Endothelial cell of umbilical vein (primary cell): ENCODE data around the gene ZSWIM6. TPM values are rescaled to one million over a fixed set of nuclear protein-coding genes. Genes with fewer than 3 reads are reported as not detected.

Experiments used
- BruUV-seq: library from RNA; stranded (reverse); fragments of 400-500 nt; replicated peaks from 2 replicates; lab custom pipeline; 2021; lab: Mats Ljungman, UMichigan
- CTCF ChIA-PET: fragments of 300-600, 350-600 bp; sonication (Branson Sonifier 250); formaldehyde crosslinking; loops from one replicate; lab custom pipeline; 2021; ENCODE audit warnings: antibody characterized with exemption, inconsistent platforms; lab: Charles Lee
- POLR2A ChIA-PET: fragments of 300-600, 350-600 bp; sonication (Branson Sonifier 250); formaldehyde crosslinking; loops from one replicate; lab custom pipeline; 2021; ENCODE audit warnings: antibody characterized with exemption, inconsistent platforms; lab: Charles Lee
- DNase-seq: peaks from one replicate; pipeline ENCODE4 v3.0.0-alpha.2; 2011; ENCODE audit warnings: low read depth, low spot score
- FAIRE-seq: peaks from 2 replicates; lab custom pipeline; 2011; peaks lifted over from hg19 to GRCh38; lab: Jason Lieb, UNC
- H2AFZ ChIP-seq: 2 replicates; pipeline ENCODE4 v1.6.0; 2012; ENCODE audit warnings: low read depth, low read length, control low read depth, inconsistent platforms
- H3K27ac ChIP-seq: 2 replicates; pipeline ENCODE4 v1.5.1; 2011; ENCODE audit warnings: low read depth, mild to moderate bottlenecking, control low read depth, low read length, moderate library complexity; ENCODE audit not compliant: insufficient read depth
- H3K27me3 ChIP-seq, 2 experiments: 2 replicates each; pipeline versions ENCODE4 v1.6.0 to v1.6.1; 2011; ENCODE audit warnings: low read length in 2 of 2, mixed read lengths in 1 of 2; ENCODE audit not compliant: control insufficient read depth in 2 of 2, insufficient read depth in 2 of 2
- H3K36me3 ChIP-seq, 2 experiments: 2 replicates in 1 of 2; 3 replicates in 1 of 2; pipeline ENCODE4 v1.5.1; 2011; ENCODE audit warnings: low read length in 2 of 2, mild to moderate bottlenecking in 1 of 2, moderate library complexity in 1 of 2; ENCODE audit not compliant: control insufficient read depth in 2 of 2, insufficient read depth in 2 of 2; ENCODE audit errors: extremely low read depth in 1 of 2
- H3K4me1 ChIP-seq: 3 replicates; pipeline ENCODE4 v1.5.1; 2011; ENCODE audit warnings: mild to moderate bottlenecking, low read length; ENCODE audit not compliant: control insufficient read depth, insufficient read depth; ENCODE audit errors: extremely low read depth
- H3K4me2 ChIP-seq: 2 replicates; pipeline ENCODE4 v1.6.1; 2011; ENCODE audit warnings: low read length, control low read depth, mixed read lengths; ENCODE audit not compliant: insufficient read depth
- H3K4me3 ChIP-seq, 3 experiments: fragments of 200-600 bp in 1 of 3; sonication (generic), shearing (Covaris generic) in 1 of 3; replicated peaks in 1 of 3; 2 replicates each; pipeline ENCODE4 v1.5.1; 2011 to 2016; ENCODE audit warnings: control low read depth in 3 of 3, low read length in 3 of 3, mild to moderate bottlenecking in 2 of 3, inconsistent platforms in 1 of 3, low read depth in 1 of 3, moderate library complexity in 1 of 3; ENCODE audit not compliant: insufficient read depth in 1 of 3
- H3K79me2 ChIP-seq: 2 replicates; pipeline ENCODE4 v1.6.0; 2012; ENCODE audit warnings: low read length, inconsistent platforms; ENCODE audit not compliant: control insufficient read depth, insufficient read depth
- H3K9ac ChIP-seq: replicated peaks from 2 replicates; pipeline ENCODE3; 2011; ENCODE audit warnings: low read length, control low read depth; ENCODE audit not compliant: insufficient read depth; ENCODE audit errors: extremely low read depth
- H3K9me1 ChIP-seq: replicated peaks from 3 replicates; pipeline ENCODE4 v1.6.0; 2011; ENCODE audit warnings: mild to moderate bottlenecking, low read length; ENCODE audit not compliant: control insufficient read depth, insufficient read depth; ENCODE audit errors: extremely low read depth
- H3K9me3 ChIP-seq: replicated peaks from 2 replicates; pipeline ENCODE4 v1.5.1; 2012; ENCODE audit warnings: low read length, inconsistent platforms; ENCODE audit not compliant: control insufficient read depth, insufficient read depth
- H4K20me1 ChIP-seq: replicated peaks from 2 replicates; pipeline ENCODE3; 2011; ENCODE audit warnings: mild to moderate bottlenecking, low read length; ENCODE audit not compliant: control insufficient read depth, insufficient read depth; ENCODE audit errors: extremely low read depth
- CTCF ChIP-seq, 2 donors: IDR thresholded peaks; 1 replicate in 1 of 2; 2 replicates in 1 of 2; pipeline ENCODE4 v1.5.1; 2011; ENCODE audit warnings: low read length in 2 of 2, mild to moderate bottlenecking in 2 of 2, moderate library complexity in 2 of 2, control low read depth in 1 of 2, inconsistent platforms in 1 of 2, low read depth in 1 of 2; ENCODE audit not compliant: insufficient read depth in 1 of 2; ENCODE audit errors: extremely low read depth in 1 of 2
- EZH2 ChIP-seq: IDR thresholded peaks from 2 replicates; pipeline ENCODE4 v1.6.1; 2012; ENCODE audit warnings: borderline replicate concordance, low read depth, mild to moderate bottlenecking, moderate library complexity, low read length, inconsistent platforms; ENCODE audit not compliant: severe bottlenecking
- FOS ChIP-seq: IDR thresholded peaks from 2 replicates; pipeline ENCODE4 v1.6.1; 2011; ENCODE audit warnings: mild to moderate bottlenecking, low read length, moderate library complexity, borderline replicate concordance; ENCODE audit not compliant: insufficient read depth
- GATA2 ChIP-seq: IDR thresholded peaks from 2 replicates; pipeline ENCODE4 v1.7.0; 2011; ENCODE audit warnings: low read depth, mild to moderate bottlenecking, moderate library complexity, mixed read lengths, low read length; ENCODE audit not compliant: insufficient read length, insufficient read depth
- JUN ChIP-seq: IDR thresholded peaks from 2 replicates; pipeline ENCODE4 v1.6.1; 2011; ENCODE audit warnings: borderline replicate concordance, low read depth; ENCODE audit not compliant: insufficient read length, insufficient read depth
- MAX ChIP-seq: IDR thresholded peaks from 2 replicates; pipeline ENCODE4 v1.6.1; 2011; ENCODE audit not compliant: insufficient read depth, insufficient read length
- MYC ChIP-seq: IDR thresholded peaks from one replicate; pipeline ENCODE4 v1.6.1; 2011; ENCODE audit warnings: mild to moderate bottlenecking, low read depth, low read length
- POLR2A ChIP-seq: IDR thresholded peaks from 2 replicates; pipeline ENCODE4 v1.6.1; 2012; ENCODE audit warnings: low read depth, mild to moderate bottlenecking, control low read depth, low read length
- dilution Hi-C: fragments of 300-500 bp; cut with MboI; formaldehyde crosslinking; loops from one replicate; pipeline ENCODE4 v1.15.0; 2019; ENCODE audit warnings: low sequenced_read_pairs; ENCODE audit not compliant: extremely low pct_ligation_motif_present
- intact Hi-C: fragments of 100-400 bp; cut with micrococcal nuclease; formaldehyde crosslinking; loops from one replicate; pipeline ENCODE4 v1.10.0; 2022
- polyA plus RNA-seq, 4 experiments: library from polyadenylated mRNA; depleted of rRNA in 3 of 4; stranded (reverse) in 3 of 4; unstranded in 1 of 4; fragments of >200 nt; gene quantifications; 2 replicates each; pipeline versions ENCODE4 v1.2.1 to v1.2.3, GENCODE V29; 2011 to 2012; ENCODE audit warnings: missing spikeins in 1 of 4
- total RNA-seq: library from RNA; stranded (reverse); gene quantifications from 2 replicates; pipeline ENCODE4 v1.2.3, GENCODE V29; 2021

ZSWIM6 gene
- total and polyA plus RNA-seq, 2 donors (not counting 3 experiments of a cell fraction or from before 2014, with no cell fraction given): 14.9 to 25.3 TPM

DNA sequence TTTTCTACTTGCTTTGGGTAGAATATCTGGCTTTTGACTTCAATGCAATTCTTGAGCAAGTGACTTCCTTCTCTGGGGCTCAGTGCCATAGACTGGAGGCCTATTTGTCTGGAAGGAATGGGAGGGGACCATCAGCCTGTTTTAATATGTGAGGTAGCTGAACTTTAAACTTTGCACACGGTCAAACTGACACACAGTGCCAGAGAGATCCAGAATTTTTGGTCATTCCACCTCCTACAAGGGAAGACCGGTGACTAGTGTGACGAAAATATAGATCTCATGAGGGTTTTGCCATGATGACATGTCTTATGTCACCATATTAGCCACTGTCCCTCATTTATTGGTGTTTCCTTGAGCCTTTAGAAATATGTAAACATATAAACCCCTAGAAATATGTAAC, 44.6 kb upstream of the ZSWIM6 start:
- no peaks in the 10 kb centered on the region for H3K27me3 ChIP-seq
- no peaks in the 10 kb centered on the region for H3K79me2 ChIP-seq
- no peak overlapping the region for H3K4me3 ChIP-seq
- ChIA-PET POLR2A (no interaction called here), CTCF (no interaction called here)
- no peak overlapping the region for H3K9ac ChIP-seq
- no peak overlapping the region for H3K27ac ChIP-seq
- peaks cover 20% of the 10 kb centered on the region for H3K4me1 ChIP-seq
- H2AFZ ChIP-seq: no peak overlapping the region
- H3K9me3 ChIP-seq: no peaks in the 10 kb centered on the region
- H4K20me1 ChIP-seq: no peaks in the 10 kb centered on the region
- FAIRE-seq (no peak), DNase-seq (no peak)
- TF ChIP-seq MAX (no peak), POLR2A (no peak), FOS (no peak), EZH2 (no peak), CTCF (IDR thresholded peaks at IDR 0.05; ENCODE audit: extremely low read depth in 1 of 2, insufficient read depth in 1 of 2, low read depth in 1 of 2, low read length in 2 of 2) (no peak), JUN (no peak), GATA2 (no peak), MYC (no peak)
- no TSS peak for BruUV-seq
- H3K36me3 ChIP-seq: no peaks in the 10 kb centered on the region
- no peak overlapping the region for H3K4me2 ChIP-seq
- intact Hi-C loops: no loop called here
- H3K9me1 ChIP-seq: no peaks in the 10 kb centered on the region
- dilution Hi-C loops: no loop called here
